SK-N-MC (cell line): ENCODE results near the gene LGI4.

ENCODE experiments used
- DNase-seq: peaks from one replicate; pipeline ENCODE4 v3.0.0-alpha.2; 2011; ENCODE audit warnings: low read depth, low spot score
- H3K27ac ChIP-seq: fragments of 200-600 bp; sonication (generic); 2 replicates; pipeline ENCODE4 v1.5.1; 2016; ENCODE audit warnings: mixed run types
- H3K36me3 ChIP-seq: fragments of 200-600 bp; sonication (generic); 2 replicates; pipeline ENCODE4 v1.6.1; 2017; ENCODE audit warnings: antibody characterized with exemption, low read length, mixed read lengths; ENCODE audit not compliant: insufficient read depth
- H3K4me3 ChIP-seq: fragments of 200-600 bp; sonication (generic); 2 replicates; pipeline ENCODE4 v1.5.1; 2016
- H3K9ac ChIP-seq: fragments of 200-600 bp; sonication (generic); 2 replicates; pipeline ENCODE4 v1.8.0; 2017; ENCODE audit warnings: mixed run types, mixed read lengths; ENCODE audit not compliant: insufficient read length
- H3K9me3 ChIP-seq: fragments of 200-600 bp; sonication (generic); 2 replicates; pipeline ENCODE4 v1.6.1; 2017; ENCODE audit warnings: low read depth, mild to moderate bottlenecking, antibody characterized with exemption, low read length, moderate library complexity, mixed read lengths
- EZH2 ChIP-seq: fragments of 200-600 bp; sonication (generic); IDR thresholded peaks from one replicate; pipeline ENCODE4 v1.6.1; 2017; ENCODE audit warnings: antibody characterized with exemption
- FOXP2 ChIP-seq: optimal IDR thresholded peaks from 2 replicates; pipeline ENCODE3; 2011; ENCODE audit warnings: mild to moderate bottlenecking, moderate library complexity; ENCODE audit not compliant: insufficient read depth; ENCODE audit errors: extremely low read length, control extremely low read depth
- POLR2AphosphoS5 ChIP-seq: IDR thresholded peaks from 2 replicates; pipeline ENCODE4 v1.6.1; 2012; ENCODE audit warnings: mild to moderate bottlenecking, low read depth, low read length, borderline replicate concordance

Gene LGI4

DNA sequence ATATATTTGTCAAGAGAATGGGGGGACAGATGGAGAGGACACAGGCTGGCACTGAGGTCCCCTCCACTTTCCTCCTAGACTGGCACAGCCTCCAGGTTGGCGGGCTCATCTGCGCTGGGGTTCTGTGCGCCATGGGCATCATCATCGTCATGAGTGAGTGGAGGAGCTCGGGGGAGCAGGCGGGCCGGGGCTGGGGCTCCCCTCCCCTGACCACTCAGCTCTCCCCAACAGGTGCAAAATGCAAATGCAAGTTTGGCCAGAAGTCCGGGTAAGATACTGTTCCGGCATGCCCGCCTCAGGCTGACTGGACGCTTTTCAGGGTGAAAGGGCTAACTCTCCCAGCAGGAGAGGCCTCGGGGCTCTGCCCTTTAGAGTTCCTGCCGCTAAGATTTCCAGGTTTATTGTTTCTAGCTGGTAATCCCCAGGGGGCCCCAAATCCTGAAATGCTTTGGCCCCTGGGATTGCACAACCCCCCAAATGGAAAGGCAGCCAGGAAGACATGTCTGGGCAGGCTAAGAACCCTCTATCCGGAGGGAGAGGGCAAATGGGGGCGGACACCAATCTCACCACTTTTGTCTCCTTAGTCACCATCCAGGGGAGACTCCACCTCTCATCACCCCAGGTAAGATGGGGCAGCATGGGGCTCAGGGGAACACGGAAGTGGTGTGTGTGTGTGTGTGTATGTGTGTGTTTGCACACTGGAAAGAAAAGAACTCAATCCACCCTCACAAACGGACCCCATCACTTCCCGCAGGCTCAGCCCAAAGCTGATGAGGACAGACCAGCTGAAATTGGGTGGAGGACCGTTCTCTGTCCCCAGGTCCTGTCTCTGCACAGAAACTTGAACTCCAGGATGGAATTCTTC, 11.9 kb downstream of the LGI4 start:
- Histone ChIP-seq H3K4me3 (no peak overlapping the region), H3K36me3 (no peaks in the 10 kb centered on the region), H3K9me3 (no peaks in the 10 kb centered on the region), H3K9ac (no peak overlapping the region), H3K27ac (no peak overlapping the region)
- TF ChIP-seq FOXP2, result no peak
- TF ChIP-seq POLR2AphosphoS5, result no peak
- no peak for TF ChIP-seq EZH2
- no peak for DNase-seq

DNA sequence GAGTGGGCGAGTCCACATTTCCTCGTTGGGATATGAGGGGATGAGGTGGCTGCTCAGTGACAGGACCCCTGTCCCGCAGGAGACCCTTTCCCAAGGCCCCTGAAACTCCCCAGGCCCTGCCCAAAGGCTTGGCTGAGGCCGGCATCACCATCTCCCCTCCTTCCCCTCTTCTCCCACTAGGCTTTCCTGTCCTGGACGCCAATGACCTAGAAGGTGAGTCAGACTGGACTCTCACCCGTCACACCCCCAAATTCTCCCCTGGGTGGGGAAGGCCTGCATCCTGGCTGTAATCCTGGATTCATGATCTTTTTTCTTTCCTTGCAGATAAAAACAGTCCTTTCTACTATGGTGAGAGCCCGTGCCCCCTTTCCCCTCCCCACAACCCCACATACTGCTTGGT, 14.0 kb downstream of the LGI4 start:
- no peak for TF ChIP-seq EZH2
- Histone ChIP-seq H3K27ac (no peak overlapping the region), H3K9me3 (no peaks in the 10 kb centered on the region), H3K4me3 (no peak overlapping the region), H3K9ac (no peak overlapping the region), H3K36me3 (no peaks in the 10 kb centered on the region)
- no peak for DNase-seq

DNA sequence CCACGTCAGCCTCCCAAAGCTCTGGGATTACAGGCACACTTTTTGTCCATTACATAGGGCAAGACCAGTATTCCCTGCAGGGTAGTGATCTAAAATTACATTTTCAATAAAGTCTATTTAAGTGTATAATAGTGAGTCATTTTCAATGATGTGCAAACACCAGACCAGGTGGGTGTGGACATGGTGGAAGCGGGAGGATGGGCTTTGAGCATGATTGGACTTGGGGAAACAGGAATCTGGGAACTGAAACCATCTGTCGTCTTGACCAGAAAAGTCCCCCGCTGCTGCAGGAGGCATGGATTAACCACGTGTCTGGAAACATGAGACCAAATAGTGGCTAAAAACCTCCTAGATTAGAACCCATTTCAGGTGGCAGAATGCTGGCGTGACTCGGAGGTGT, 14.4 kb downstream of the LGI4 start:
- no peak overlapping the region for H3K27ac ChIP-seq
- DNase-seq, result no peak

DNA sequence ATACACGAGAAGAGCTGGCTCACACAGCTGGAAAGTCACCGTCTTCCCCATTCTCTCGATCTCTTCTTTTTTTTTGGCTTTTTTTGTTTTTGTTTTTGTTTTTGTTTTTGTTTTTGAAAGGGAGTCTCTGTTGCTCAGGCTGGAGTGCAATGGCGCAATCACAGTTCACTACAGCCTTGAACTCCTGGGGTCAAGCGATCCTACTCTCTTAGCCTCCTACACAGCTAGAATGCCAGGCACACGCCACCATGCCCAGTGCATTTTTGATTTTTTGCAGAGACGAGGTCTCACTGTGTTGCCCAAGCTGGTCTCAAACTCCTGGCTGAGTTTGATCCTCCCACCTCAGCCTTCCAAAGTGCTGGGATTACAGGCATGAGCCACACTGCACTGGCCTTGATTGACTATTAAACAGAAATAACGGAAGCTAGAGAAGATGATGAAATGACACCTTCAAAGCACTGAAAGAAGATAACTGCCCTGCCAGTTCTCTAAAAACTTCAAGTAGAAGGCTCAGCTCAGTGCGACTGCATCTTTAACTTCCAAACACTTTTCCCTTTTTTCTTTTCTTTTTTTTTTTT, 15.2 kb downstream of the LGI4 start:
- TF ChIP-seq POLR2AphosphoS5 (no peak), EZH2 (no peak), FOXP2 (no peak)
- Histone ChIP-seq H3K36me3 (no peaks in the 10 kb centered on the region), H3K4me3 (no peak overlapping the region), H3K9ac (no peak overlapping the region), H3K27ac (no peak overlapping the region), H3K9me3 (no peaks in the 10 kb centered on the region)
- DNase-seq, result no peak

More for the DNA sequence above, 14.4 kb downstream of the LGI4 start:
- TF ChIP-seq POLR2AphosphoS5 (no peak), EZH2 (no peak), FOXP2 (no peak)
- H3K4me3 ChIP-seq, result no peak overlapping the region
- no peak overlapping the region for H3K9ac ChIP-seq
- H3K9me3 ChIP-seq, result no peaks in the 10 kb centered on the region
- H3K36me3 ChIP-seq, result no peaks in the 10 kb centered on the region

DNA sequence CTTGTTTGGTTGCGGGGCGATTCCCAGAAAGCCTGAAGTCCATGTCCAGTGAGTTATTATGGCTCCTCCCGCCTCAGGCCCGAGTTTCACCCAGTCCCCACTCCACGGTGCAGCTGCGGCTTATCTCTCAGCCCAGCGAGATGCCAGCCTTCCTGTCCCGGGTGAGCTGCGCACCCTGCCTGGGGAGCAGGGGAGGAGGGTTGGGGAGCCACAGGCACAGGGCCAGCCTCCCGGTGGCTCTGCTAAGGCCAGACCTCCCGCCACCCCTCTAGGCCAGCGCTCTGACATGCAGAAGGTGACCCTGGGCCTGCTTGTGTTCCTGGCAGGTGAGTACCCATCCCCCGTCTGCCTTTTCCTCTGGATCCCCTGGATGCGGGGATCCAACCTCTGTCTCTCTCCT, 15.8 kb downstream of the LGI4 start:
- H3K36me3 ChIP-seq, result no peaks in the 10 kb centered on the region

DNA sequence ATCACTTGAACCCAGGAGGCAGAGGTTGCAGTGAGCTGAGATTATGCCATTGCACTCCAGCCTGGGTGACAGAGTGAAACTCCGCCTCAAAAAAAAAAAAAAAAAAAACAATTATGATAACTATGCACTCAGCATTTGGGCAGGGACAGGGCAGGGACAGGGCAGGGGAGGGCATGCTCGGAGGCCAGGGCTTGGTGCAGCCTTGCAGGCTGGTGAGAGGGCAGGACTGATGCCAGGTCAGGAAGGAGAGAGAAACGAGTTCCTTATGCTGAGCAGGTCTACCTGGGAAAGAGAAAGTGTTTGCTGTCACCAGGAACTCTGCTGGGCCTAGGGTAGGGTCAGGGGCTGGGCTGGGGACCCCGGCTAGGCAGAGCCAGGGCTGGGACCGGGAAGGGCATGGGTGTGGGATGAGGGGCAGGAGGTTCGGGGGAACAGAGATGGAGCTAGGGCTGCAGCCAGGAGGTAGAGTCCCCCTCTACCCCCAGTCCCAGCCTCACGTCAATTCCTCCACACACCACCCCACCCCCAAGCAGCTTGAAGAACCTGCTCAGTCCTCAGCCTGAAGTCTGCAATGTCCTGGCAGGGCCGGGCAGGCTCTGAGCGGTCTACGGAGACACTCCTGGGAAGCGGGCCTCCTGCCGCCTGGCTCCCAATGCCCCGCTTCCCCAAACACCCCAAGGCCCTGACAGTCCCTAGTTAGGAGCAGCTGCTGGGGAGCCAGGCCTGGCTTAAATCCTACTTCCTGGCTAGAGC, 16.4 kb downstream of the LGI4 start:
- Histone ChIP-seq H3K9ac (no peak overlapping the region), H3K36me3 (no peaks in the 10 kb centered on the region), H3K4me3 (no peak overlapping the region), H3K9me3 (no peaks in the 10 kb centered on the region), H3K27ac (no peak overlapping the region)
- DNase-seq, result no peak
- TF ChIP-seq POLR2AphosphoS5, result no peak
- TF ChIP-seq FOXP2, result no peak
- no peak for TF ChIP-seq EZH2

More for the DNA sequence above, 15.8 kb downstream of the LGI4 start:
- DNase-seq, result no peak
- Histone ChIP-seq H3K4me3 (no peak overlapping the region), H3K9ac (no peak overlapping the region), H3K27ac (no peak overlapping the region), H3K9me3 (no peaks in the 10 kb centered on the region)
- TF ChIP-seq FOXP2, result no peak
- no peak for TF ChIP-seq EZH2
- TF ChIP-seq POLR2AphosphoS5, result no peak

DNA sequence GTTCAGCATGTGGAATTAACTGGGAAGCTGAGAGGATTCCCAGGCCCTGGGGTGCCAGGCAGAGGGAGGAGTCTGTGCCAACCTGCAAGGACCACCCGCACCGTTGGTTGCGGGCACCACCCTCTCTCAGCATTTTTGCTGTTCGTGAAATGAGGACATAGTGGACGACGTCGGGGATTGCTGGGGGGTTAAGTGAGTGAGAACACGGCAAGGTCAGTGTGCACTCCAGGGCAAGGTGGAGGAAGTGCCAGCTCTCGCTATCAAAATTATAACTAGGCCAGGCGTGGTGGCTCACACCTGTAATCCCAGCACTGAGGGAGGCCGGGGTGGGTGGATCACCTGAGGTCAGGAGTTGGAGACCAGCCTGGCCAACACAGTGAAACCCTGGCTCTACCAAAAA, 17.1 kb downstream of the LGI4 start:
- no peak for DNase-seq
- TF ChIP-seq POLR2AphosphoS5, result no peak
- no peak for TF ChIP-seq EZH2
- TF ChIP-seq FOXP2, result no peak
- Histone ChIP-seq H3K9ac (no peak overlapping the region), H3K4me3 (no peak overlapping the region), H3K27ac (no peak overlapping the region), H3K9me3 (no peaks in the 10 kb centered on the region), H3K36me3 (no peaks in the 10 kb centered on the region)

DNA sequence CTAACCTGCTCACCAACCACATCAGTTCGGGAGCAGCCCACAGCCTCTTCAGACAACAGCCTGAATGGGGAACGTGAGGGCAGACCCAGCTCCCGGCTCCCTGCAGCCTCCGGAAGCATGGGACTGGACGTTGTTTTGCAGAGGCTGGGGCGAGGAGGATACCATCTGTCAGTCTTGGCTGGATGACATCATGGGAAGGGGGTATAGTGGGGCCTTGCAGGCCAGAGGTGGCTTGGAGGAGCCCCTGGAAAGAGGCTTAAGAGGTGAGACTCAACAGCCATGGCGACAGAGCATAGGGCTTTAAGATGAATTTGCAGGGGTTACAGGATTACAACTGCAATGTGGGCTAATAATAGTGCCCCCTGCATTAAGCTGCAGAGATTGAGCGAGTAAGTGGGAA, 17.7 kb downstream of the LGI4 start:
- TF ChIP-seq FOXP2, result no peak
- TF ChIP-seq EZH2, result no peak
- TF ChIP-seq POLR2AphosphoS5, result no peak
- DNase-seq, result no peak
- no peak overlapping the region for H3K27ac ChIP-seq
- H3K9ac ChIP-seq, result no peak overlapping the region
- H3K36me3 ChIP-seq, result no peaks in the 10 kb centered on the region
- no peak overlapping the region for H3K4me3 ChIP-seq
- no peaks in the 10 kb centered on the region for H3K9me3 ChIP-seq
